Mesenchymal stem cell (in vitro differentiated cells and primary cell): ENCODE results near the gene BTF3.

Experiments
- DNase-seq: peaks from one replicate; pipeline ENCODE4 v3.0.0-alpha.2; 2013
- H2AFZ ChIP-seq: one replicate; pipeline ENCODE4 v1.6.1; 2013; ENCODE audit warnings: low read depth, mild to moderate bottlenecking, control low read depth, inconsistent platforms, low read length, moderate library complexity
- H2AK5ac ChIP-seq: 2 replicates; pipeline ENCODE4 v1.6.1; 2013; ENCODE audit warnings: low read length, moderate library complexity, mild to moderate bottlenecking, inconsistent platforms; ENCODE audit not compliant: severe bottlenecking
- H2BK120ac ChIP-seq: one replicate; pipeline ENCODE4 v1.6.1; 2013; ENCODE audit warnings: low read depth, mild to moderate bottlenecking, inconsistent platforms, low read length, moderate library complexity
- H2BK12ac ChIP-seq, 2 experiments: one replicate each; pipeline ENCODE4 v1.6.1; 2013; ENCODE audit warnings: inconsistent platforms in 2 of 2, low read length in 2 of 2, mild to moderate bottlenecking in 2 of 2, moderate library complexity in 2 of 2, control low read depth in 1 of 2
- H2BK15ac ChIP-seq: one replicate; pipeline ENCODE4 v1.6.1; 2013; ENCODE audit warnings: mild to moderate bottlenecking, low read depth, inconsistent platforms; ENCODE audit not compliant: poor library complexity, severe bottlenecking
- H2BK5ac ChIP-seq: 2 replicates; pipeline ENCODE4 v1.6.1; 2013; ENCODE audit warnings: low read depth, mild to moderate bottlenecking, low read length, control low read depth, inconsistent platforms; ENCODE audit not compliant: poor library complexity, severe bottlenecking
- H3K14ac ChIP-seq, 2 experiments: one replicate each; pipeline ENCODE4 v1.6.1; 2013; ENCODE audit warnings: inconsistent platforms in 2 of 2, low read length in 2 of 2, control low read depth in 1 of 2, mild to moderate bottlenecking in 1 of 2, moderate library complexity in 1 of 2
- H3K18ac ChIP-seq, 2 experiments: one replicate each; pipeline ENCODE4 v1.6.1; 2013; ENCODE audit warnings: inconsistent platforms in 2 of 2, low read length in 2 of 2, control low read depth in 1 of 2, low read depth in 1 of 2, mild to moderate bottlenecking in 1 of 2
- H3K23ac ChIP-seq, 2 experiments: one replicate each; pipeline ENCODE4 v1.6.1; 2013; ENCODE audit warnings: inconsistent platforms in 2 of 2, low read length in 2 of 2, mild to moderate bottlenecking in 2 of 2, moderate library complexity in 2 of 2, control low read depth in 1 of 2
- H3K27ac ChIP-seq: 2 replicates; pipeline ENCODE4 v1.5.1; 2013; ENCODE audit warnings: mild to moderate bottlenecking, moderate library complexity, low read length, control low read depth, inconsistent platforms; ENCODE audit not compliant: poor library complexity, severe bottlenecking
- H3K27me3 ChIP-seq, 2 experiments: 2 replicates each; pipeline versions ENCODE4 v1.6.1 to v1.7.0; 2013; ENCODE audit warnings: low read length in 2 of 2, mild to moderate bottlenecking in 2 of 2, moderate library complexity in 2 of 2, control low read depth in 1 of 2, inconsistent platforms in 1 of 2; ENCODE audit not compliant: control insufficient read depth in 1 of 2, insufficient read depth in 1 of 2
- H3K36me3 ChIP-seq, 2 experiments: 2 replicates each; pipeline versions ENCODE4 v1.6.1 to v1.7.0; 2013; ENCODE audit warnings: low read length in 2 of 2, control low read depth in 1 of 2, inconsistent platforms in 1 of 2, low read depth in 1 of 2, mild to moderate bottlenecking in 1 of 2; ENCODE audit not compliant: insufficient read depth in 2 of 2, control insufficient read depth in 1 of 2
- H3K4ac ChIP-seq, 2 experiments: one replicate each; pipeline ENCODE4 v1.6.1; 2013; ENCODE audit warnings: inconsistent platforms in 2 of 2, low read length in 2 of 2, mild to moderate bottlenecking in 2 of 2, moderate library complexity in 2 of 2, control low read depth in 1 of 2, low read depth in 1 of 2
- H3K4me1 ChIP-seq: 2 replicates; pipeline ENCODE4 v1.6.1; 2013; ENCODE audit warnings: low read depth, low read length, control low read depth; ENCODE audit not compliant: control insufficient read depth, insufficient read depth
- H3K4me2 ChIP-seq: 2 replicates; pipeline ENCODE4 v1.6.1; 2013; ENCODE audit warnings: low read length, mild to moderate bottlenecking, inconsistent platforms; ENCODE audit not compliant: poor library complexity, severe bottlenecking
- H3K4me3 ChIP-seq, 2 experiments: 2 replicates each; pipeline versions ENCODE4 v1.5.1 to v1.7.0; 2013; ENCODE audit warnings: low read length in 2 of 2, mild to moderate bottlenecking in 2 of 2, control low read depth in 1 of 2, low read depth in 1 of 2; ENCODE audit not compliant: insufficient read depth in 1 of 2
- H3K79me1 ChIP-seq: replicated peaks from 2 replicates; pipeline ENCODE4 v1.6.1; 2013; ENCODE audit warnings: mild to moderate bottlenecking, control low read depth, low read length, inconsistent platforms; ENCODE audit not compliant: poor library complexity, severe bottlenecking
- H3K9ac ChIP-seq: 2 replicates; pipeline ENCODE4 v1.7.0; 2013; ENCODE audit warnings: mild to moderate bottlenecking, low read length, moderate library complexity
- H3K9me3 ChIP-seq: 2 replicates; pipeline ENCODE4 v1.7.0; 2013; ENCODE audit warnings: mild to moderate bottlenecking, low read length; ENCODE audit not compliant: control insufficient read depth
- H4K8ac ChIP-seq: one replicate; pipeline ENCODE4 v1.6.1; 2013; ENCODE audit warnings: inconsistent platforms, mild to moderate bottlenecking, low read length, moderate library complexity
- H4K91ac ChIP-seq: one replicate; pipeline ENCODE4 v1.6.1; 2013; ENCODE audit warnings: mild to moderate bottlenecking, low read length, inconsistent platforms
- WGBS: methylation state at CpG from one replicate; pipeline ENCODE4 v1.1.7; 2013; ENCODE audit warnings: mixed read lengths; 5-methylcytosine and 5-hydroxymethylcytosine counted together

BTF3 gene

DNA sequence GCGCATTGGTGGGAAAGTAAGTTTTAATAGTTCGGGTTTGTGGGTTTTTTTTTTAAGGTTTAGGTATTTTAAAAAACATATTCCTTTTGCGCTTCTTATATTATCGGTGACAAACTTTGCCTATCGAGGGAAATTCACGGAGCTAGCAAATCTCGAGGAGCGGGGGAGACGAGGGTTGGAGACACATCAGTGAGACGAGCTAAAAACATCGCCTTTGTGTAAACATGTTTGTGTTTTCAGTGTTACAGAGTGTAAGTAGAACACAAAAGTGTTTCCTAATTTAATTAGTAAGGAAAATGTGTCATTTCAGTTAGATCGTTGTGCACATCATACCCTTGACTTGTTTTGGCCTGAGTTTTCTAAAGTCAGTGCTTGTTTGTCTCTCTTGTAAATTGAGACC is 945 bp downstream of the BTF3 start:
- peak; percentile 38 for DNase-seq
- H3K4me3 ChIP-seq: peak overlapping the region; percentile 86 to 100
- peaks cover 1% of the 10 kb centered on the region for H3K4me1 ChIP-seq
- peak overlapping the region; percentile 99 for H2AK5ac ChIP-seq
- H3K79me1 ChIP-seq: peaks cover 3% of the 10 kb centered on the region
- H3K14ac ChIP-seq: no peak overlapping the region
- H4K8ac ChIP-seq: no peak overlapping the region
- no peak overlapping the region for H2AFZ ChIP-seq
- peak overlapping the region; percentile 74 for H3K4me2 ChIP-seq
- H3K27ac ChIP-seq: no peak overlapping the region
- no peak overlapping the region for H2BK5ac ChIP-seq
- H3K9ac ChIP-seq: peak overlapping the region; percentile 96
- no peak overlapping the region for H2BK120ac ChIP-seq
- H3K4ac ChIP-seq: peak overlapping the region in 1 of 2 experiments; percentile 99
- no peak overlapping the region for H3K18ac ChIP-seq
- H3K23ac ChIP-seq: no peak overlapping the region
- H2BK15ac ChIP-seq: no peak overlapping the region
- H4K91ac ChIP-seq: no peak overlapping the region
- 17% methylated on average over 12 of the region's 12 CpGs for WGBS
- H2BK12ac ChIP-seq: no peak overlapping the region
- H3K36me3 ChIP-seq: peaks cover 3 to 42% of the 10 kb centered on the region in 2 experiments
- no peaks in the 10 kb centered on the region for H3K9me3 ChIP-seq
- H3K27me3 ChIP-seq: no peaks in the 10 kb centered on the region

DNA sequence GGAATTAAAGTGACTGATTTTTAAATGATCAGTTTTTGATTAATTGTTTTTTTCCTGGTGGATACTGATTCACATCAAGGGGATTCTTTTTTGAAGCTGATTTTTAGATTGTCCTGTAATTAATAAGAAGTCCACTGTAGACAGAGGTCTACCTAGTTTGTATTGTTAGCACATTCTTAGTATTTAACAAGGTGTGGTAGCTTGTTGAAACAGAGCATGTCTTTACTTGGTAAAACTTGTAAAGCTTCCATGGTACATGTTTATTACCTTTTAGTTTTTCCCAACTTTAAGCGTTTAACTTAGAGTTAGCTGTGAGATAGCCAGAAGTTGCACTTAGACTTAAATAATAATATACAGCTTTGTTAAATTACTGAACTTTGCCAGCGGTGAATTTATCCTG is 1.5 kb downstream of the BTF3 start:
- H2AFZ ChIP-seq: no peak overlapping the region
- H3K18ac ChIP-seq: no peak overlapping the region
- H2AK5ac ChIP-seq: no peak overlapping the region
- no peak for DNase-seq
- H4K91ac ChIP-seq: no peak overlapping the region
- H3K36me3 ChIP-seq: peaks cover 3 to 48% of the 10 kb centered on the region in 2 experiments
- H3K4me3 ChIP-seq: peak overlapping the region in 1 of 2 experiments; percentile 86
- H3K27ac ChIP-seq: no peak overlapping the region
- H3K4me2 ChIP-seq: no peak overlapping the region
- no peak overlapping the region for H3K4ac ChIP-seq
- 100% methylated on average over 1 of the region's 2 CpGs for WGBS
- H2BK5ac ChIP-seq: no peak overlapping the region
- H2BK15ac ChIP-seq: no peak overlapping the region
- H2BK120ac ChIP-seq: no peak overlapping the region
- no peaks in the 10 kb centered on the region for H3K27me3 ChIP-seq
- no peaks in the 10 kb centered on the region for H3K9me3 ChIP-seq
- H4K8ac ChIP-seq: no peak overlapping the region
- H3K79me1 ChIP-seq: peaks cover 3% of the 10 kb centered on the region
- H2BK12ac ChIP-seq: no peak overlapping the region
- peak overlapping the region; percentile 96 for H3K9ac ChIP-seq
- peaks cover 1% of the 10 kb centered on the region for H3K4me1 ChIP-seq
- no peak overlapping the region for H3K14ac ChIP-seq
- H3K23ac ChIP-seq: no peak overlapping the region

DNA sequence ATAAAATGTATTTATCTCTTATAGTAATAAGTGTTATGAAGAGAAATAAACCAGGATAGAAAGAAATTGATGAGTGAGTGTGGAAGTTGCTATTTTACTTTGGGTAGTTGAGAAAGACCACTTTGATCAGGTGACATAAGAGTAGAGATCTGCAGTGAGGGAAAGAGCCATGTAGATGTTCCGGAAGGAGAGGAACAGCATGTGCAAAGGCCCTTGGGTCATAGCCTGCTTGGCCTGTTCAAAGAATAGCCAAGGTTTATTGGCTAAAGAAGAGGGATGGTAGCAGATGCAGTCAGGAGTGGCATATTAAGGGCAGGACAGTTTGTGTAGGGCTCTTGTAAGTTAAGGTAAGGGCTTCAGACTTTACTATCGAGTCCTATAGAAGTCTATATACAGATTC is 3.2 kb downstream of the BTF3 start:
- H2AK5ac ChIP-seq: no peak overlapping the region
- peaks cover 2% of the 10 kb centered on the region for H3K79me1 ChIP-seq
- 96% methylated on average over 1 of the region's 2 CpGs for WGBS
- no peak overlapping the region for H3K4me2 ChIP-seq
- H4K91ac ChIP-seq: no peak overlapping the region
- H3K27me3 ChIP-seq: no peaks in the 10 kb centered on the region
- H3K4ac ChIP-seq: no peak overlapping the region
- no peak overlapping the region for H3K14ac ChIP-seq
- no peak overlapping the region for H2BK120ac ChIP-seq
- no peak overlapping the region for H4K8ac ChIP-seq
- H3K9me3 ChIP-seq: no peaks in the 10 kb centered on the region
- no peak overlapping the region for H2BK15ac ChIP-seq
- H3K27ac ChIP-seq: no peak overlapping the region
- H3K4me3 ChIP-seq: no peak overlapping the region
- no peak for DNase-seq
- H3K23ac ChIP-seq: no peak overlapping the region
- H3K4me1 ChIP-seq: peaks cover 1% of the 10 kb centered on the region
- H2BK12ac ChIP-seq: no peak overlapping the region
- H2AFZ ChIP-seq: no peak overlapping the region
- peaks cover 4 to 64% of the 10 kb centered on the region in 2 experiments for H3K36me3 ChIP-seq
- H2BK5ac ChIP-seq: no peak overlapping the region
- H3K18ac ChIP-seq: no peak overlapping the region
- H3K9ac ChIP-seq: peak overlapping the region; percentile 12

DNA sequence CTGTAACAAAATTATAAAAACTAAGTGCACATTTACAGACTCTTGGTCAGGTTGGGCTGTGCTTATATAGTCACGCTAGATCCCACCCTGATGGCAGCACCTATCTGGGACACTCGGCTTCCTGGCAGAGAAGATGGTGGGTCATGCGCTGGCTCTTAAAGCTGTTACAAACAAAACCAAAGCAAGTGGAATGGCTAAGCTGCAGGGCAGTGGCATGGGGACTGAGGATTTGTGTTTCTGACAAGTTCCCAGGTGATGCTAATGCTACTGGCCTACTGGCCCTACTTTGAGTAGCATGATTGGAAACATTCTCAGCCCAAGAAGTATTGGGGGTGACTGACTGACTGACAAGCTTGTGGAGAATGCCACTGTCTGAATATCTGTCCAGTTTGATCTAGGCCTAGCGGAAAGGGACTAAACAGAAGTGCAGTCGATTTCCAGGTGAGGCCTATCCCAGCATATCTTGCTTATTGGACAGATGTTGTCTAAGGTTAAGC is 8.3 kb downstream of the BTF3 start:
- Histone ChIP-seq H3K23ac (no peak overlapping the region), H3K4me1 (peaks cover 3% of the 10 kb centered on the region), H3K18ac (no peak overlapping the region), H3K9me3 (no peaks in the 10 kb centered on the region), H4K91ac (no peak overlapping the region), H3K27ac (no peak overlapping the region), H3K14ac (no peak overlapping the region), H2BK15ac (no peak overlapping the region), H2BK5ac (no peak overlapping the region), H3K9ac (no peak overlapping the region), H2BK12ac (no peak overlapping the region), H2AFZ (no peak overlapping the region), H3K79me1 (peaks cover 2% of the 10 kb centered on the region), H3K36me3 (peaks cover 11 to 58% of the 10 kb centered on the region in 2 experiments), H3K27me3 (no peaks in the 10 kb centered on the region), H3K4ac (no peak overlapping the region), H4K8ac (no peak overlapping the region), H2AK5ac (no peak overlapping the region), H3K4me3 (no peak overlapping the region), H2BK120ac (no peak overlapping the region), H3K4me2 (no peak overlapping the region)
- DNase-seq: no peak
- 97% methylated on average over 4 of the region's 5 CpGs for WGBS
